KMS-11 (cell line): ENCODE data around the gene RNFT2.

ENCODE experiments used
- H2AFZ ChIP-seq: fragments of 200-600 bp; sonication (generic); 2 replicates; pipeline ENCODE4 v1.6.1; 2016; ENCODE audit warnings: antibody characterized with exemption, mixed run types, low read depth
- H3K27ac ChIP-seq: fragments of 200-600 bp; sonication (generic); 2 replicates; pipeline ENCODE4 v1.6.1; 2016; ENCODE audit warnings: mild to moderate bottlenecking, mixed run types
- H3K27me3 ChIP-seq: fragments of 200-600 bp; sonication (generic); 2 replicates; pipeline ENCODE4 v1.6.1; 2017; ENCODE audit warnings: mild to moderate bottlenecking, low read depth, mixed run types, moderate library complexity; ENCODE audit not compliant: insufficient read depth
- H3K36me3 ChIP-seq: fragments of 200-600 bp; sonication (generic); 2 replicates; pipeline ENCODE4 v1.6.1; 2017; ENCODE audit warnings: mild to moderate bottlenecking, mixed run types; ENCODE audit not compliant: insufficient read depth
- H3K4me1 ChIP-seq: fragments of 200-600 bp; sonication (generic); 2 replicates; pipeline ENCODE4 v1.6.1; 2016; ENCODE audit warnings: mild to moderate bottlenecking, low read depth, mixed run types; ENCODE audit not compliant: poor library complexity, severe bottlenecking
- H3K4me2 ChIP-seq: fragments of 200-600 bp; sonication (generic); 2 replicates; pipeline ENCODE4 v1.7.0; 2016; ENCODE audit warnings: mild to moderate bottlenecking, mixed run types
- H3K4me3 ChIP-seq: fragments of 200-600 bp; sonication (generic); IDR thresholded peaks from 2 replicates; pipeline ENCODE4 v1.6.1; 2017; ENCODE audit warnings: low read depth, low read length, mixed read lengths; ENCODE audit not compliant: insufficient read depth
- H3K79me2 ChIP-seq: fragments of 200-600 bp; sonication (generic); 2 replicates; pipeline ENCODE4 v1.6.1; 2016; ENCODE audit warnings: low read depth, mixed run types; ENCODE audit not compliant: insufficient read depth
- H3K9ac ChIP-seq: fragments of 200-600 bp; sonication (generic); 2 replicates; pipeline ENCODE4 v1.6.1; 2016; ENCODE audit warnings: mild to moderate bottlenecking, mixed run types
- H4K20me1 ChIP-seq: fragments of 200-600 bp; sonication (generic); 2 replicates; pipeline ENCODE4 v1.6.1; 2016; ENCODE audit warnings: mild to moderate bottlenecking, mixed run types; ENCODE audit not compliant: insufficient read depth
- TF ChIP-seq, protein P1 (sequence below): fragments of 200-600 bp; sonication (generic); conservative IDR thresholded peaks from 2 replicates; pipeline ENCODE4 v1.6.1; 2017; ENCODE audit warnings: low read depth, mild to moderate bottlenecking, antibody characterized with exemption, low read length, moderate library complexity, mixed read lengths

RNFT2 gene

DNA sequence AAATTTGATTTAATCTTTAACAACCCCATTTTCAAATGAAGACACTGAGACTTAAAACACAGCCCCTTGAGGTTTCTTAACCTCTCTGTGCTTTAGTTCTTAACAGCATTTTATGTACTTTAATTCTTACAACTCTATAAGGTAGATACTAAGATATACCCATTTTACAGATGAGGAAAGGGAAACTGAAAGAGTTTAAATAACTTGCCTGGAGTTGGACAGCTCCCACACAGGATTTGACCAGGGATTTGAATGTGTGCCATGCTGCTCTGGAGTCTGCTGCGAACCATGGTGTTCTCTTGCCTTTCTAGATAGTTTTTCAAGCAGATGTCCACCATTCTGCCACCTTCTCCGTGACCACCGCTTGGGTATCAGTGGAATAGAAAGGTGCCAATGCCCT is 28.2 kb downstream of the RNFT2 start:
- TF ChIP-seq, protein P1, sequence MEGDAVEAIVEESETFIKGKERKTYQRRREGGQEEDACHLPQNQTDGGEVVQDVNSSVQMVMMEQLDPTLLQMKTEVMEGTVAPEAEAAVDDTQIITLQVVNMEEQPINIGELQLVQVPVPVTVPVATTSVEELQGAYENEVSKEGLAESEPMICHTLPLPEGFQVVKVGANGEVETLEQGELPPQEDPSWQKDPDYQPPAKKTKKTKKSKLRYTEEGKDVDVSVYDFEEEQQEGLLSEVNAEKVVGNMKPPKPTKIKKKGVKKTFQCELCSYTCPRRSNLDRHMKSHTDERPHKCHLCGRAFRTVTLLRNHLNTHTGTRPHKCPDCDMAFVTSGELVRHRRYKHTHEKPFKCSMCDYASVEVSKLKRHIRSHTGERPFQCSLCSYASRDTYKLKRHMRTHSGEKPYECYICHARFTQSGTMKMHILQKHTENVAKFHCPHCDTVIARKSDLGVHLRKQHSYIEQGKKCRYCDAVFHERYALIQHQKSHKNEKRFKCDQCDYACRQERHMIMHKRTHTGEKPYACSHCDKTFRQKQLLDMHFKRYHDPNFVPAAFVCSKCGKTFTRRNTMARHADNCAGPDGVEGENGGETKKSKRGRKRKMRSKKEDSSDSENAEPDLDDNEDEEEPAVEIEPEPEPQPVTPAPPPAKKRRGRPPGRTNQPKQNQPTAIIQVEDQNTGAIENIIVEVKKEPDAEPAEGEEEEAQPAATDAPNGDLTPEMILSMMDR: no peak
- no peak overlapping the region for H3K4me2 ChIP-seq
- H2AFZ ChIP-seq: no peak overlapping the region
- no peaks in the 10 kb centered on the region for H4K20me1 ChIP-seq
- H3K27me3 ChIP-seq: no peaks in the 10 kb centered on the region
- no peak overlapping the region for H3K4me3 ChIP-seq
- no peak overlapping the region for H3K9ac ChIP-seq
- no peaks in the 10 kb centered on the region for H3K79me2 ChIP-seq
- no peaks in the 10 kb centered on the region for H3K36me3 ChIP-seq
- H3K4me1 ChIP-seq: no peaks in the 10 kb centered on the region
- H3K27ac ChIP-seq: no peak overlapping the region

DNA sequence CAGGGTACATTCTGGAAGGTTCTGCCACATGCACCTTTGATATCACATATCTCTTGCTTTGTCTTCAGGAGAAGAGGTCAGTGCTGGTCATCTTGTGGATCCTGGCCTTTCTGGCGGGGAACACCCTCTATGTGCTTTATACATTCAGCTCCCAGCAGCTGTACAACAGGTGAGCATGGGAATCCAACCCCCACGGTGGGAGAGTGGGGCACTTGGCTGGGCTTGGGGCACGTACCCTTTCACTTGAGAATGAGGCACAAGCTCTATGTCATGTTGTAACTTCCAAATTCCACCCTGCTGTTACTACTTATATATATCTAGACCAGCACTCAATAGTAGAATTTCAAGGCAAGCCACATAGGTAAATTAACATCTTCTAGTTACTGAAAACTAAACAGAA is 28.6 kb downstream of the RNFT2 start:
- no peak overlapping the region for H2AFZ ChIP-seq
- no peaks in the 10 kb centered on the region for H3K36me3 ChIP-seq
- no peak overlapping the region for H3K4me3 ChIP-seq
- H3K79me2 ChIP-seq: no peaks in the 10 kb centered on the region
- TF ChIP-seq, protein P1: no peak
- no peak overlapping the region for H3K4me2 ChIP-seq
- no peak overlapping the region for H3K27ac ChIP-seq
- no peaks in the 10 kb centered on the region for H4K20me1 ChIP-seq
- no peak overlapping the region for H3K9ac ChIP-seq
- no peaks in the 10 kb centered on the region for H3K27me3 ChIP-seq
- H3K4me1 ChIP-seq: no peaks in the 10 kb centered on the region

DNA sequence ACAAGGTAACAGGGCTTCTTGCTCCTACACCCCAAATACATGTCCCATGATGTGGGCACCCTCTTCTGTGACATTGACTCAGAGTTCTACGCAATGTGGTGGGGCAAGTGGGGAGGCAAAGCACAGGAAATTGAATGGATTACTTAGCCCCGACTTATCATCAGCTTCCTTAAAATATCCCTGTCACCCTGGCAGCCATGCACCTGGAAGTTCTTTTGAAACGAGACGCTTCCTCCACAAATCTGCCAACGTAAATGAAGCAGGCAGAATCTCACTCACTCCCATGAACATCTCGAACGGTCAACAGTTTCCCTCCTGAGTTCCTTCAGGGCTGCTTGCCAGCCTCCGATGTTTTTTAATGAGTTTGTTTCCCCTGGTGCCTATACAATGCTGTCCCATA is 33.5 kb downstream of the RNFT2 start:
- Histone ChIP-seq H3K4me1 (no peaks in the 10 kb centered on the region), H3K27ac (no peak overlapping the region), H3K36me3 (no peaks in the 10 kb centered on the region), H3K79me2 (no peaks in the 10 kb centered on the region), H3K4me2 (no peak overlapping the region), H2AFZ (no peak overlapping the region), H4K20me1 (no peaks in the 10 kb centered on the region), H3K27me3 (no peaks in the 10 kb centered on the region), H3K4me3 (no peak overlapping the region), H3K9ac (no peak overlapping the region)
- TF ChIP-seq, protein P1: no peak

DNA sequence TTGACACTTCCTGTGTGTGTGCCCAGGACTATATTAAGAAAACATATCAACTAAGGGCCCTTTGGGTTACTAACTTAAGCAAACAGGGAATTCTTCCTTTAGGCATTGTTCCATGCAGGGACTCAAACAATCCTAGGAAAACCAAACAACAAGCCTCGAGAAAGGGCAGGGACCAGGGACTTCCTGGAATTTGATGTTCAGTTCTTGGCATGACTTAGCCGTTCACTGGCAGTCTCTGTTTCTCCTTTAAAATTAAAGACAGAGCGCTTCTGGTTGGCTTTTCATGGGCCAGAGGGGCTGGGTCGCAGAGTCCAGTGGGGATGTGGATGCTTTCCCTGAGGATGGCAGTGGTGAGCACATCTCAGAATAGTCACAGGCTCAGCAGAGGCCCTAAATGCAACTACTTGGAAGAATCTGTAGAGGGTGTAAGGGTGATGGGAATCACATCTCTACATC is 35.2 kb downstream of the RNFT2 start:
- Histone ChIP-seq H3K36me3 (no peaks in the 10 kb centered on the region), H2AFZ (no peak overlapping the region), H4K20me1 (no peaks in the 10 kb centered on the region), H3K27me3 (no peaks in the 10 kb centered on the region), H3K9ac (no peak overlapping the region), H3K27ac (no peak overlapping the region), H3K4me3 (no peak overlapping the region), H3K79me2 (no peaks in the 10 kb centered on the region), H3K4me2 (no peak overlapping the region), H3K4me1 (peaks cover 4% of the 10 kb centered on the region)
- TF ChIP-seq, protein P1: no peak
